GM18508 (cell line): ENCODE results near the gene CTNNA2.

ENCODE experiments used
- ATAC-seq: cut with Tn5 transposase; IDR thresholded peaks from one replicate; pipeline ENCODE4 v1.9.1; 2021; ENCODE audit warnings: moderate number of reproducible peaks; ENCODE audit not compliant: insufficient read depth, unreplicated experiment

CTNNA2 gene

DNA sequence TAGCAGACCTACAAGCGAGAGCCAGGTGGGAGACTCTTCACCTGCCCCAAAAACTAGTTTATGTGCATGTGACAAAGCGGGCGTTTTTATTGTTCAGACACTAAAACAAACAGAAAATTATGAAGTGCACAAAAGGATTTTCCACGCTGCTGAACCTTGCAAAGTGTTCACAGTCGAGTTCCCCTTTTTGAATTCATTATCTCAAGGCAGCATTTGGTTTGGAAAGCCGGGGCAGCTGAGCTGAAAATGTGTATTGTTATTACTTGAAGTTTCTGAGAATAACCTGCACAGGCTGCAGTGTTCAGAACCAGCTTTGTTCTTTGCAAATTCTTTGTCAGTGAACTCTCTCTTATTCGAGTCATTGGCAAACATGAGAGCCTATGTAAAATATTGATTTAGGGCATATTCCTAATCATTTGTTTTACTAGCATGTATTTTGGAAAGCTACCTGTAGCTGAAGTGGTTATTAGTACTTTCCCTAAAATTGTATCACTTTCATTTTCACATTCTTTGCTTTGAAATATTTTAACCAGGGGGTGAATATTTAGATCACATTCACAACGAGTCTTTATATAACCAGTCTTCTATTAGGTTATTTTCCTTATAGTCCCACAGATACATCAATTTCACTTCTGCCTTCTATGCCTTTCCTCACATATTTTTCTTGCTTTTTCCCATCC is 732.2 kb downstream of the CTNNA2 start:
- ATAC-seq: no peak

DNA sequence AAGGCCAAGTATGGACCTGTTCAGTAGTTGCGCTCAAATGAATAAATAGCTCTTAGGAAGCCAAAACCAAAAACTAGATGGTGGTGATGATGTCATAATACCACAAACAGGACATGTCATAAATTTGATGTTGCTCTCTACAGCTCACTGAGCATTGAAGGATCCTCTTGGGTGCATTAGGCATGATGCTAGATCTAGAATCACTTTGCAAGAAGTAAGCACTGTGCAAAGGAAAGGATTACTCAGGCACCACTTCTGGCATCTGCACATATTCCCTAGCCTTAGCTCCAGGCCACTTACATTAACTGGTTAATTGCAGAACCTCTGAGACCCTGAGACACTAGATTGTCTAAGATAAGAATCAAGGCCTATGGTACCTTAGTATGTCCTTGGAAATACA is 733.7 kb downstream of the CTNNA2 start:
- ATAC-seq: no peak

DNA sequence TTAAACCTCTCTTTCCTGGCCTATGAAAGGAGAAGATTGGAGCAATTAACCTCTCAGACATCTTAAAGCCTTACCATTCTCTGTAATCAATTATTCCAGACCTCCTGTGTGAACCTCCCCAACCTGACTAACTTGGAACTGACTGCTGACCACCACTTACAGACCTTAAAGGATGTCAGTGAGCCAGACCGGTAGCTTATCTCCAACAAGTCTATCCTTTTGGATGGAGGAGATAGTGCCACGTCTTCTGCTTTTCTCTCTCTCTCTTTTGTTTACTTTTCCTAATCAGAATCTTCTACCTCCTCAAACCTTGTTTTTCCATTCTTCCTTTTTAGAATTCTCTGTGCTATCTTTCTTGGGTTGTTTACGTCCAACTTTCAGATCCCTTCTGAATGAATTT is 734.5 kb downstream of the CTNNA2 start:
- no peak for ATAC-seq

DNA sequence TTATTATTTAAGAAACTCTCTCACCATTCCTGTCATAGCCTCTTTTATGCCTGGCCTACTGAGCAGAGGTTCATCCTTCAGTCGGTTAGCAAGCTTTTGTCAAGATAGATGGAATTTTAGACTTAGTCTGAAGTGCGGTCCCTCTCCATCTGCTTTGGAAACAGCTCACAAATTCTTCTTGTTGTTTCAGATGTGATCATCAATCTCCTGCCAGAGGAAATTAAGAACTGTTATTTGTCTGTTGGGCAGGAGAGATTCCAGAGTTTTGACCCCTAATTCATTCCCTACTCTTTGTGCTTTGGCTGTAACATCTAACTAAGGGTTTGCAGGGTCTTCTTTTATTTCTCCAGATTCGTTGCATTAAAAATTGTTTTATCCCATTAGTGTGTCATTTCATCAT is 735.3 kb downstream of the CTNNA2 start:
- no peak for ATAC-seq

DNA sequence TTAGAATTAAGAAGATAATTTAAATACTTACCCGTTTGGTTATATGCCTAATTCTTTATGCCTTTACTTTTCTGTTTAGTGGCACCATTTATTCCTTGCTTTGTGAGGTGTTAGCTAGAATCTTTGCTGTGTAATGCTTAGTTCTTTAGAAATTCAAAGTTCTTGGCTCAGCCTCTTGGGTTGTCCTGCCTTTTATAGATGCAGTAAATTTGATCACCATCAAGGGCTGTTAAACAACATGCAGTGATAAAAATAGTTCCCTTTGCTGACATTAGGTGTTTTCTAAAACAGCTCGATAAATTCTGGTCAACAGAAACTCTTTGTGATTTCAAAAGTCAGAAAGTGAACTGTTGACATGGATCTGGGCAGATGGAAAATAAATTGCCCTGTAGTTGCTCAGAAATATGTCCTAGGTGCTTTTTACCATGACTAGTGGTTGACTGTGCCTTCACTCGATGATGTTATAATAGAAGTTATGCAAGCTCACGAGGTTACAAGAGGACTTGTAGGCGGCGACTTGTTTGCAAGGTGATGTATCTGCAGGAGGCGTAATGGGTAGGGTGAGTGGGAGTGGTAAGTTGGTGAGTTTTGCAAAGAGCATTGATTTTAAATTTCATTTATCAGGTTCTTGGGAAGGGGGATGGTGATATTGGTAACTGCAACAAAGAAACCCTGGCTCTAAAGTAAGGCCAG is 739.6 kb downstream of the CTNNA2 start:
- no peak for ATAC-seq

DNA sequence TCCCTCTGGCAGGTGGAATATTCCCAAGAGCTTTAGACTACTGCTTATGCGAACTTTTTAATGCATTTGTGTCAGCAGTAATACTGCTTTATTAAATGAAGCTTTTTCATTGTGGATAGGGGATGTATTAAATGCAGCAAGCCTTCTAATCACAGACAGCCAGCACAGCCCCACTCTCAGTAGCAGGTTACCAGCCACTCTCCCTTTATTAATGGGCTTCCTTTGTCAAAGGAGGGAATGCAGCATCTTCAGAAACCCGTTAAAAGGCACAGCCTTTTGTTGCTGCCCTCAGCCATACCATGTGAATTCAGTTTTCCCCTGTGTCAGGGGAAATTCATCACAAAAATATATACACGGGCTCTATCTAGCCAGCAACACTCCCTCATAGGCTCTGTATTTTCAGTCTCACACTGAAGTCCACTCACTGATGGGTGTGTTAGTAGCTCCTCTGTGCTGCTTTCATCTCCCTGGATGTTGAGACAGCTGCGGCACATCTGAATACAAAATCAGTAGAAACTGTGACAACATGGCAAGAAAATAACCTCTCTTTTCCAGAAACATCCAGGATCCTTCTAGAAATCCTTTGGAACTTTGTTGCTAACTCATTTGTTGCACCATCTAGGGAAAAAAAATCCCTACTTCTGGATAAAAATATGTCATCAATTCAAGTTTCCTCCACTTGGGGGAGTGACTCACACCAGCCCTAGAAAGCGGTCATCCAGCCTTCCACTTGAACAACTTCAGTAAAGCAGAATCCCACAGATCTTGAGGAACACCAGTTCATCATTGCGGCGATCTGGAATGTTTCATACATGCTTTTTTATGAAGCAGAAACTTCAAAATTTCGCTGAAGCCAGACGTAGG is 743.3 kb downstream of the CTNNA2 start:
- no peak for ATAC-seq

DNA sequence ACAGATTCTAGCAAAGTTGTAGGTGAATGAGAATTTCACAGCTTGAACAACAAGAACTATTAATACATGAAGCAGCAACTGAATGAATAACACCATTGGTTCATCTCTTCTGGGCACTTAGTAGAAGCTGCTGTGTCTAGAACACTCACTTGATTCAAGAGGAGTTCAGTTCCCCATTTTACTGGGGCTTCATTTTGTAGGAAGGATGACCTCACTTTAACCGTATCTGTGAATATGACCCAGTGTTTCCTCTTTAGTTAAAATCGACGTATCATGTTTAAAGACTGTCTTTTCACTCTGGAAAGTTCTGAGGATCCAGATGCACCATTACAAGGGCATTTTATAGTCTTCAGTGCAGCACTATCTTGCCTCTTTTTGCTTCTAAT is 743.9 kb downstream of the CTNNA2 start:
- no peak for ATAC-seq

DNA sequence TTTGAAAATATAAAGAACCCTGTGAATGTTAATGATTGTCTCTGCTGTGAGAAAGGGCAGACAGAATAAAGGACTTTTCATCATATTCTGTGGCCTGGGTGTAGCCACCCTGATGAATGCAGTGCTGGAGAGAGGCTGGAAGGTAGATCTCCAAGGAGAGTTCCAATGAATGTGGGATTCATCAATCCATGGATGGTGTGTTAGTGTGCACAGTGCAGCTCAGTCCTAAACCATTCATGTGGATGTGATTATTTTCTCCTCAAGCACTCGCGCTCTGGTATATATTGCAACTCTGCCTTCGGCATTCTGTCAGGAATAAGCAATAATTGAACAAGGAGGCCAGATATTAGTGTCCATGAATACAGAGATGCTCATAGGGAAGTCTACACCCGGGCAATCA is 744.6 kb downstream of the CTNNA2 start:
- ATAC-seq: no peak

DNA sequence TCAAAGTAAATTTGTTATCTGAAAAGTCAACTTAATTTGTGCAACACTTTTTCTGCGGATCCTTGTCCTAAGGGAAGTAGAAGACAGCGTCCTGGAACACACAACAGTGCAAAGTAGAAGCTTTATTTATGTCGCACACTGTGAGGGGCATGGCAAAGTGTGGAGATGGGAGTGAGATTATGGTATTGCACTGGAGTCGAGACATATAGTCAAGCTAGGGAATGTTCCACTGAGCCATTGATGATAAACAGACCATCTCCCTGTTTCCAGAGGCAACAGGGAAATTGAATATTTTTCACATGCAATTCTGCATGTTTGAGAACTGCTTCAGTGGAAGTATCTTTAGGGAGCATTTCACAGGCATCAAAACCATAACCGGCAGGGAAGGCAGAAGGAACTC is 745.5 kb downstream of the CTNNA2 start:
- no peak for ATAC-seq

DNA sequence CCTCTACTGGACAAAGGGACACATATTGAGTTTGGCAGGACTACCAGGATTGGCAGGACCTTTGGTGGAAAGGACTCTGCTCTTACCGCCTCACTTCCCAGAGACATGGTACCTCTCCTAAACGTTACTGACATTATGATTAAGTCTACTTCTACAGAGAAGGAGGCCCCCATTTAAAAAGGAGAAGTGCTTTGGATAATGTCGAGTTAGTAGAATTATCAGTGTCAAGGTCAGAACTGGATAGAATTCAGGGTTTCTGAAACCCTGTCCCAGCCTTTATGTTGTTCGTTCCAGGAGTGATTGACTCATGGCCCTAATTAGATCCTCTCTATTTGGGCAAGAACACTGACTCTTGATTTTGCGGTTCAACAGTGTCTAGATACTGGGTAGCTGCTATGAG is 745.9 kb downstream of the CTNNA2 start:
- no peak for ATAC-seq

DNA sequence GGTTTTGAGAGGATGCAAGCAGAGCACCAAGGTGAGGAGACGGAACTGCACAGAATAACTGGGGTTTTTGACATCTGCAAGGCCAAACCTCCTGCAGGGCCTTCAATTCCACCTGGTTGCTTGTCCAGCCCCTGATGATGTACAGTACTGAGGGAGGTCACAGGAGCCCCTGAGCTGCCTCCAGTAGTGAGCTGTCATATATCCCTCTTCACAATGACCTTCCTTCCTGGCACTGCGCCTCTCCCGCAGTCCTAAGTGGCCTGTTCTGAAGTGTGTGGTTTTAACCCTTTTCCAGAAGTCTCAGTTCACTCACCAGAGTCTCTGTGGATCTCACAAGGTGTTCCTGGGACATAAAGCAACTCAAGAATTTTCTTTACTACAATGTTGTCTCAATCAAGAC is 746.4 kb downstream of the CTNNA2 start:
- ATAC-seq: no peak

DNA sequence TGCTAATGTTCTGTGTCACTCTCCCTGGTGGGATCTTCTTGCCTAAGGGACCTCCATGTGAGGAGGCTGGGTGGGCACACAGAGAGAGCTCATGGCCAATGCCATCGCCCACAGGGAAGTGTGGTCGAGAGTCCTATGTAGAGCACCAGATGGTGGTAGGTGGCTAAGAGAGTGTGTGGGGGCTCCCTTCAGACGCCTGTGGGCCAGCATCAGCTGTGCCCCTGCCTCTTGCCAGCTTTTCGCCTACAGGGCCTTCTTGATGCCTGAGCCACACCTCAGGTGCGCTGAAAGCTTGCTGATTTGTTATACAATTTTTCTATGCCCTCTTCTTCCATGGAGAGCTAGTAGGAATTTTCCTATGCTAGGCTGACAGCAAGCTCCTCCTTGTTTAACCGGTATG is 753.4 kb downstream of the CTNNA2 start:
- ATAC-seq: no peak

DNA sequence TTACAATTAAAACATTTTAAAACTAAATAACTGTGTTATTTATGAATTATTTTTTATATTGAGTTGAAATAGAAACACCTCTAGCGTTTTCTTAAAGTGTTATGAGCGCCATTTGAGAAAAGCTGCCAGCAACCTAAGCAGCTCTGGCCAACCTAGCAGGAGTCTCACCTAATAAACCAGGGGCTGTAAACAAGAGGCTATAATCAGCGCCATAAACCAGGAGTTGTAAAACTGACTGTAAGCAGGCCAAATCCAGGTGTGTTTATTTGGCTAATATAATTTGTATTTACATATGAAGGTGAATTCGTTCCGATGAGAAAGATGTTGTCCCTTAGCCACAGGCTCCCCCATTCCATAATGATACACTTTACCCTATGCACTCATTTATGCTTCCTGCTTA is 757.0 kb downstream of the CTNNA2 start:
- no peak for ATAC-seq

DNA sequence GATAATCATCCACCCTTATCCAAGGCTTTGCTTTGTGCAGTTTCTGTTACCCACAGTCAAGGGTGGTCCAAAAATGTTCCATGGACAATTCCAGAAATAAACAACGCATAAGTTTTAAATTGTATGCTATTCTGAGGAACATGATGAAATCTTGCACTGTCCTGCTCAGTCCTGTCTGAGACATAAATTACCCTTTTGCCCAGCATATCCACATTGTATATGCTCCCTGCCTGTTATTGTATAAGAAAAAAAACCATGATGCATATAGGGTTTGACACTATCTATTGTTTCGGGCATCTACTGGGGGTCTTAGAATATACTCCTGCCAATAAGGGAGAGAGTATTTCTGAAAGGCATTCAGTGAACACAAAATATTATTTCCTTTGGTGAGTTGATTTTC is 767.7 kb downstream of the CTNNA2 start:
- ATAC-seq: no peak

DNA sequence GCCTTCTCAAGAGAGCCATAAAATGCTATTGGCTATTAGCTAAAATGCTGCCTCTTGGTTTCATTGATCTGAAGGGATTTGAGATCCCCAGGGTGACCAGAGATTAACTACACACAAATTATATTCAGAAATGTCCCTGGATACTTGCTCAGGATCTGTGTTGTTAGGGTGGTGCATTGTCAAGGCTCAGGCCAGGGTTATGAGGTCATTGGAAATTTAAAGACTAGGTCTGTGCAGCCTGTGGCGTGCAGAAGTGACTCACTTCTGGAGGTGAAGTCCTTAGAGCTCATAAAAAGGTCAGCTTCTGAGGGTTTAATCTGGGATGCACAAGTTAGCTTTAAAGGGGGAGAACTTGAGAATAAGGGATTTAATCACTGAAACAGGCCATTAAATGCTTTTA is 768.2 kb downstream of the CTNNA2 start:
- ATAC-seq: no peak

DNA sequence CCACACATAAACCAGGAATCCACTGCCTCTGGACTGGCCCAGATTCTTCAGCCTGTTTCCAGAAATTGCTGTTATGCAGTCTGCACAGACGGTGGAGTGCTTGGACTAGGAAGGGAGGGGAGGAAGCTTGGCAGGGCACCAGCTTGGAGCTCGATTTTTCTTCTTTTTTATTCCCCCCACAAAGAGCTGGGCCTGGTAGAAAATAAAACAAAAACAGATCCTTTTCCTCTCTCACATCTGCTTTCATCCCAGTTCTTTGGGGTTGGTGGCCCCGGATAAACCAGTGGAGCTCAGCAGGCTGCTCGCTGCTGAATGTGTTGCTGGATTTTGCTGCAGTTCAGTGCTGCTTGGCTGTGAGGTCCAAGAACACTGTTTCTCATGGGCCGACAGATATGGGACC is 775.7 kb downstream of the CTNNA2 start:
- no peak for ATAC-seq

DNA sequence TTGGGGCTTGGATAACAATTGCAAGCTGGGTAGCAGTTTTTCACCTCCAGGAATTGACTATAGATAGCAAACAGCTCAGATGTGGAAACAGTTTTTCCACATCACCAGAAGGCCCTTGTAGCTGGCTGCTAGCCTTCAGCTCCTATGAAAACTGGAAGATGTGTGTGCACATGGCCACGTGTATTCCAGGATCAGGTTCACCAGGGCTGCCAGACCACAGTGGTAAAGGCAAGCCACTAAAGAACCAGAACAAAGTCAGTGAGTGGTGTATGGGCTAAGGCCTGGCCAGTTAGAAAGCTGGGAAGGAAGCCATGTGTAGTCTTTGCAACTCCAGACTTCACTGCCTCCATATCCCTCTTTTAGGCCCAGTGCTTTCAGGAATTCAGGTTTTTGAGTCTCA is 778.8 kb downstream of the CTNNA2 start:
- no peak for ATAC-seq

DNA sequence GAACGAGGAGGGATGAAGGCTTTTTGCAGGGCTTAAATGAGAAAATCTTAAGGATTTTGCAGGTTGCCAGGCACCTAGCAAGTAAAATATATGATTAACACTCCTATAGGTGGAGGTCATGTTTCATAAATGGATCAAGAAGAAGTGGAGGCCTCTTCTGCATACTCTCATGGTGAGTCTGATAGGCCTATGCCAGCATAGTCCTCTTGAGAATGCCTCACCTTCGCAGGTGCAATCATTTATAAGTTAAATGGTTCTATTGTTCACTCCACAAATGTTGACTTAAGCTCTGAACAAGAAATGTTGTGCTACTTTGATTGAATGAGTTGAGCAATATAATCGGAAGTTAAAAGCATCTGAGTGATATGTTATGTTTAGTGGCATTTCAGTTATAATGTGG is 779.6 kb downstream of the CTNNA2 start:
- ATAC-seq: no peak

DNA sequence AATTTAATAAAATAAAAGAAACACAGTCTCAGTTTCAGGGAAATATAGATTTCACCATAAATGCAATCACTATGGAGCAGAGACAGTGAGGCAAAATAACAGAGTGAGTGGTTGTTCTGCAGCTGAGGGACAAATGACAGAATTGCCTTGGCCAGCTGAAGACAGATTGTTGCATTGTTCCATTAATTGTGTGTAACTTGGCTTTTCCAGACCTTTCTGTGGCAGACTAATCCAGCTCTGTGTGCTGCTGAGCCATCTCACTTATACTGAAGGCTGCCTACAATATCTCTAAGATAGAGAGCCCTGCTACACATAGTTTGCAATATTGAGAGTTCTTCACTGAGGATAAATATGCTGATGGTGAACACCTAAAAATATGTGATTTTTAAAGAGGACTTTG is 780.2 kb downstream of the CTNNA2 start:
- no peak for ATAC-seq

DNA sequence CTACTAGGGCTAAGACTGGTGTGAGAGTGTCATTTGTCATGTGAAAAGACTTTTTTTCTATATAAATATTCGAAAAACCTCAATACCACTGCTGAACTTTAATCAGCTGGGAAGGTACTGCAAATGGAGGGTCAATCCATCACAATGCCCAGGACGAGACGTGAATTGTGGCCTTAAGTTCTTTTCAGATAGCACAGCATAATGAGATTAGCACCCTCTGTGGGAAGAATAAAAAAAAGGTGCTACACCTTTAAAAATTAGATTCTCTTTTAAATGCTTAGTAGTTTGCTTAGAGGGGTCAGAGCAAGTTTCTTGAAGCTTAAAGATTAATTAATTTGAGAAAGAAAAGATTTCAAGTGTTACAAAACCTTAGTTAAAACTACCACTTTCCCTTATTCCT is 786.1 kb downstream of the CTNNA2 start:
- ATAC-seq: no peak

DNA sequence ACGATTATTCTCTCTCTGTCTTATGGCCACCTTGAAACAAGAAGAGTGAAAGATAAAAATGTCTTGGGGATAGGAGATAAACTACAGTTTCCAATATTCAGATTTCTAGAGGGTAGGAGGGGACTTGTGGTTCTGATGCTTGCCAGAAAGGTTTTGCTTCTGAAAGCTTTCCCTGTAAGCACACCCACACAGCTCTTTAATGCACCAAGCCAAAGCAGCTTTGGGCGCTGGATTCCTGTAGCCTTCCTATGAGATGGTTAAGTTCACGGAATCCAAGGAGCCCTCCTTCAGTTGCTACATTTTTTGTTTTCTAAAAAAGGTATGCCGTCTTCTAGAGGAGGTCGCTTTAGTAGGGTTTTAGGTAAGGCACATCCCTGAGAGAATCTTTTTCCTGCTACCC is 786.8 kb downstream of the CTNNA2 start:
- ATAC-seq: no peak
